Thymus (tissue), 11 donors: Measurements from ENCODE around the gene C20orf204. TPM values are rescaled to one million over a fixed set of nuclear protein-coding genes. Genes with fewer than 3 reads are reported as not detected.
"Not testable (repeated sequence)": the region's sequence is repeated elsewhere in the genome, so short reads cannot be mapped to it uniquely, and the experiment has no call there.

Experiments used
- DNase-seq, 9 donors: peaks; one replicate each; pipeline ENCODE4 v3.0.0-alpha.2; 2013; ENCODE audit warnings: low spot score in 9 of 9, low read depth in 6 of 9, missing footprints in 1 of 9
- H3K27ac ChIP-seq, 2 donors: one replicate each; pipeline ENCODE4 v1.5.1; 2013; ENCODE audit warnings: control low read depth in 1 of 2, low read depth in 1 of 2, low read length in 1 of 2, mild to moderate bottlenecking in 1 of 2, moderate library complexity in 1 of 2
- H3K27me3 ChIP-seq, 2 donors: one replicate each; pipeline ENCODE4 v1.5.1; 2013; ENCODE audit warnings: low read length in 1 of 2; ENCODE audit not compliant: control insufficient read depth in 2 of 2, insufficient read depth in 1 of 2
- H3K36me3 ChIP-seq, 2 donors: one replicate each; pipeline ENCODE4 v1.5.1; 2013; ENCODE audit warnings: low read length in 1 of 2, mild to moderate bottlenecking in 1 of 2, moderate library complexity in 1 of 2; ENCODE audit not compliant: control insufficient read depth in 2 of 2, insufficient read depth in 2 of 2
- H3K4me1 ChIP-seq, 2 donors: one replicate each; pipeline ENCODE4 v1.5.1; 2013; ENCODE audit warnings: low read length in 2 of 2; ENCODE audit not compliant: control insufficient read depth in 2 of 2, insufficient read depth in 2 of 2
- H3K4me3 ChIP-seq, 2 donors: one replicate each; pipeline ENCODE4 v1.5.1; 2013; ENCODE audit warnings: low read length in 2 of 2, control low read depth in 1 of 2, mild to moderate bottlenecking in 1 of 2
- H3K9me3 ChIP-seq, 2 donors: one replicate each; pipeline ENCODE4 v1.5.1; 2013; ENCODE audit warnings: low read length in 1 of 2, mild to moderate bottlenecking in 1 of 2; ENCODE audit not compliant: control insufficient read depth in 2 of 2, insufficient read depth in 1 of 2
- WGBS: extraction: QIAGEN DNeasy Blood & Tissue Kit; methylation state at CpG from one replicate; pipeline ENCODE4 v1.1.7; 2013; 5-methylcytosine and 5-hydroxymethylcytosine counted together
- polyA plus RNA-seq: library from polyadenylated mRNA; stranded (reverse); fragments of 200-250 nt; gene quantifications from one replicate; pipeline ENCODE4 v1.2.3, GENCODE V29; 2013
- total RNA-seq: library from RNA; stranded (reverse); fragments of 120-200 nt; gene quantifications from one replicate; pipeline ENCODE4 v1.2.4, GENCODE V29; 2013
- donor health status: healthy.

C20orf204 gene
- total and polyA plus RNA-seq, 2 donors = 8.2 to 17.0 TPM

- peaks cover 68 to 78% of the 10 kb centered on the region in 2 donors for H3K36me3 ChIP-seq
Measured at GRCh38 chr20:64009811-64010387, 26.1 kb upstream of the C20orf204 start.

GRCh38 chr20:64010711-64011237 is 25.2 kb upstream of the C20orf204 start:
- peak overlapping the region in 1 of 2 donors; percentile 89 for H3K27ac ChIP-seq
- DNase-seq = no peak
- H3K36me3 ChIP-seq = peaks cover 68 to 78% of the 10 kb centered on the region in 2 donors
- peaks cover 12 to 18% of the 10 kb centered on the region in 2 donors for H3K9me3 ChIP-seq
- H3K4me3 ChIP-seq = no peak overlapping the region
- H3K27me3 ChIP-seq = no peaks in the 10 kb centered on the region
- H3K4me1 ChIP-seq = peaks cover 2 to 3% of the 10 kb centered on the region in 2 donors
- 97% methylated on average over 8 of the region's 8 CpGs for WGBS

More at GRCh38 chr20:64009811-64010387, 26.1 kb upstream of the C20orf204 start:
- 74% methylated on average over 13 of the region's 13 CpGs for WGBS
- DNase-seq = no peak
- Histone ChIP-seq H3K4me3 (no peak overlapping the region), H3K27ac (peak overlapping the region in 1 of 2 donors; percentile 15), H3K27me3 (no peaks in the 10 kb centered on the region), H3K9me3 (peaks cover 12 to 18% of the 10 kb centered on the region in 2 donors), H3K4me1 (peaks cover 2 to 3% of the 10 kb centered on the region in 2 donors)

DNA sequence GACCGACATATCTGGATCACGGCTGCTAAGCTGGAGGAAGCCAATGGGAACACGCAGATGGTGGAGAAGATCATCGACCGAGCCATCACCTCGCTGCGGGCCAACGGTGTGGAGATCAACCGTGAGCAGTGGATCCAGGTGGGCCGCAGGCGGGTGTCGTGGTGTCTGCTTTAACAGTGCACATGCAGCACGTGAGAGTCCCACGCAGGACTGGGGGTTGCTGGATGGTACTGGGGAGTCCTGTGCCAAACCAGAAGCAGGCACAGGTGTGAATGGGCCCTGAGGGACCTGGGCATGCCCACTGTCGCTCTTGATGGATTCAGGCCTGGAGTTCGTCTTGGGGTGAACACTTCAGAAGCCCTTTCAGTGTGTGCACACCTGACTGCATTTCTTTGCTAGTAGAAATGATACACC is 24.6 kb upstream of the C20orf204 start:
- Histone ChIP-seq H3K4me1 (peaks cover 2 to 3% of the 10 kb centered on the region in 2 donors), H3K36me3 (peaks cover 68 to 76% of the 10 kb centered on the region in 2 donors), H3K27me3 (no peaks in the 10 kb centered on the region), H3K4me3 (no peak overlapping the region), H3K27ac (peak overlapping the region; percentile 43 to 89), H3K9me3 (peaks cover 12 to 18% of the 10 kb centered on the region in 2 donors)
- 97% methylated on average over 16 of the region's 16 CpGs for WGBS
- no peak for DNase-seq

- Histone ChIP-seq H3K36me3 (peaks cover 67 to 76% of the 10 kb centered on the region in 2 donors), H3K27ac (peak overlapping the region in 1 of 2 donors; percentile 65), H3K9me3 (peaks cover 12 to 18% of the 10 kb centered on the region in 2 donors)
- DNase-seq, H3K4me3 ChIP-seq, H3K4me1 ChIP-seq, H3K27me3 ChIP-seq: not testable (repeated sequence)
- 92% methylated on average over 11 of the region's 20 CpGs for WGBS
Measured at GRCh38 chr20:64012385-64013154, 23.4 kb upstream of the C20orf204 start.

- peaks cover 62 to 78% of the 10 kb centered on the region in 2 donors for H3K36me3 ChIP-seq
- no peak overlapping the region for H3K27ac ChIP-seq
- H3K27me3 ChIP-seq = no peaks in the 10 kb centered on the region
- DNase-seq = no peak
- H3K4me3 ChIP-seq = no peak overlapping the region
- peaks cover 2 to 3% of the 10 kb centered on the region in 2 donors for H3K4me1 ChIP-seq
- H3K9me3 ChIP-seq = peaks cover 7 to 10% of the 10 kb centered on the region in 2 donors
- WGBS = 99% methylated on average over 2 of the region's 2 CpGs
Measured at GRCh38 chr20:64015635-64016034, 20.3 kb upstream of the C20orf204 start.

GRCh38 chr20:64021124-64021975 is 14.6 kb upstream of the C20orf204 start:
- H3K36me3 ChIP-seq = peaks cover 73 to 91% of the 10 kb centered on the region in 2 donors
- H3K27me3 ChIP-seq = no peaks in the 10 kb centered on the region
- no peak overlapping the region for H3K27ac ChIP-seq
- no peaks in the 10 kb centered on the region for H3K4me1 ChIP-seq
- WGBS = 98% methylated on average over 36 of the region's 36 CpGs
- H3K9me3 ChIP-seq = peaks cover 0 to 3% of the 10 kb centered on the region in 2 donors
- no peak overlapping the region for H3K4me3 ChIP-seq
- DNase-seq = no peak

DNA sequence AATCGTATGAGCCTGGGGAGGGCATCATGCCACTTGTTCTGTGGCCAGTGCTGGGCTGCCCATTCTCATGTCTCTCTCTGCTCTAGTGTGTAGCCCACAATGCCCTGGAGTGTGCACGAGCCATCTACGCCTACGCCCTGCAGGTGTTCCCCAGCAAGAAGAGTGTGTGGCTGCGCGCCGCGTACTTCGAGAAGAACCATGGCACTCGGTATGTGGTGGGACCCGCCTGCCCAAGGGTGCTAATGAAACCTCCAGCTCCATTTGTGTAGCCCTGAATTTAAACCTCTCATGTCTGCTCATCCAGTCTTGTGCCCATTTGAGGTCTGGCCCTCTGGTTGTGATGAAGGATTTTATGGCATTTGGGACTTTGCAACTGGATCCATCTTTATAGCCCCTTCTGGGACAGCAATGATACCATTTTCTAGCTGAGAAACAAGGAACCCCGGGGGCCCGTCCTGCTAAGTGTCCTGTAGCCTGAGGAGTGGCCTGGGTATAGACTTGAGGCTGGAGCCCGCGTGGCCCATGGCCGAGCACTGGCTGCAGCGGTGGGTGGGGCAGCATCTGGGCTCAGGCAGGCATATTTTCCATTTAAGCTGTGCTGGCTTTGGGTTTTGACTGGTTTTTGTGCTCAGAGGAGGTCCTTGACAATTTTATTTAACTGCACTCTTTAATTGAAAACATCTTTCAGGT is 13.2 kb upstream of the C20orf204 start:
- peaks cover 0 to 3% of the 10 kb centered on the region in 2 donors for H3K9me3 ChIP-seq
- H3K36me3 ChIP-seq = peaks cover 78 to 93% of the 10 kb centered on the region in 2 donors
- no peak overlapping the region for H3K27ac ChIP-seq
- 97% methylated on average over 17 of the region's 17 CpGs for WGBS
- no peaks in the 10 kb centered on the region for H3K27me3 ChIP-seq
- DNase-seq = no peak
- no peaks in the 10 kb centered on the region for H3K4me1 ChIP-seq
- no peak overlapping the region for H3K4me3 ChIP-seq

DNA sequence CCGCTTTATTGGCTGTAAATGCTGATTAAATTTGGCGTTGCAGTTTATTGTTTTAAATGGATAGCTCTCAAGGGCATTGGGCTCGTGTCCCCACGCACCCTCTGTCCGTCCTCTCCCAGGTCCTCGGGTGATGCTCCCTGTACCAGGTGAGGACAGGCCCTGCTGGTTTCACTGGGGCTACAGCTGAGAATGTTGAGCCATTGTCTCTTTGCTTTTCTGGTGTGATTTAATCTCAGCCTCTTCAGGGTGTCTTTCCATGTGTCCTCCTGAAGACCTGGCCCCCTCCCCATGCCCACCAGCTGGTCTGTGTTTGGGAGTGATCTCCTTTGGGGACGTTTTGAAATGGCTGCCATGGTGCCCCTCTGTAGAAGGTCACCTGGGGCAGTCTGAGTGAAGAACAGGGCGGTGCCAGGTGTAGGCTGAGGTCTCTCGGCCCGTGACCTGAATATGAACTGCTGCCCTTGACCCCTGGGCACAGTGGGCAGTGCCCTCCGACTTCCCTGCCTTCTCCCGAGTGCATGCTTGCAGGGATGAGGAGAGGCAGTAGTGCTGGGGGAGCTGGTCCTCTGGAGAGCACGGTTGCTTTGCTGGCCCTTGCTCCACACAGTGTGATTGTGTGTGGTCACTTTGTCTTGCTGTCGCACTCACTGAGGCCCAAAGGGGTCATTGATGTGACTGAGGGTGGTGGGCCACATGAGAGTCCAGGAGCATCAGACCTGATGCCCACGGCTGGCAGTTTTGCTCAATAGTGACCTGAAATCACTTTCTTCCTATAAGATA is 12.4 kb upstream of the C20orf204 start:
- Histone ChIP-seq H3K36me3 (peaks cover 79 to 94% of the 10 kb centered on the region in 2 donors), H3K4me3 (no peak overlapping the region), H3K27ac (no peak overlapping the region), H3K9me3 (peaks cover 0 to 3% of the 10 kb centered on the region in 2 donors), H3K4me1 (no peaks in the 10 kb centered on the region), H3K27me3 (no peaks in the 10 kb centered on the region)
- no peak for DNase-seq
- 98% methylated on average over 15 of the region's 15 CpGs for WGBS
